BLaER1 treated with 17β-estradiol and CSF1 and Interleukin-3, amounts not matched to agents 10 nM and 100 nM (cell line): ENCODE measurements around the gene SNX32.
"Not testable (repeated sequence)": the region's sequence is repeated elsewhere in the genome, so short reads cannot be mapped to it uniquely, and the experiment has no call there.

ENCODE experiments used
- H3K27ac ChIP-seq, 11 experiments: shearing (Covaris generic); formaldehyde crosslinking; 2 replicates each; pipeline ENCODE4 v1.8.1; 2022
- H3K27me3 ChIP-seq, 11 experiments: shearing (Covaris generic); formaldehyde crosslinking; 2 replicates each; pipeline ENCODE4 v1.8.1; 2022
- H3K36me3 ChIP-seq, 11 experiments: shearing (Covaris generic); formaldehyde crosslinking; 2 replicates each; pipeline ENCODE4 v1.8.1; 2022
- H3K4me1 ChIP-seq, 10 experiments: shearing (Covaris generic); formaldehyde crosslinking; 2 replicates each; pipeline ENCODE4 v1.8.1; 2022
- H3K4me2 ChIP-seq, 11 experiments: shearing (Covaris generic); formaldehyde crosslinking; 2 replicates each; pipeline ENCODE4 v1.8.1; 2022
- H3K4me3 ChIP-seq, 10 experiments: shearing (Covaris generic); formaldehyde crosslinking; 2 replicates each; pipeline ENCODE4 v1.8.1; 2022
- H3K9ac ChIP-seq, 11 experiments: shearing (Covaris generic); formaldehyde crosslinking; 2 replicates each; pipeline ENCODE4 v1.8.1; 2022
- H3K9me3 ChIP-seq, 11 experiments: shearing (Covaris generic); formaldehyde crosslinking; replicated peaks in 1 of 11; 2 replicates each; pipeline ENCODE4 v1.8.1; 2022
- H4K20me1 ChIP-seq, 11 experiments: shearing (Covaris generic); formaldehyde crosslinking; 2 replicates each; pipeline ENCODE4 v1.8.1; 2022
- Cebpa-rat ChIP-seq, 11 experiments: shearing (Covaris generic); IDR thresholded peaks; 2 replicates each; pipeline ENCODE4 v1.8.1; 2022

SNX32 gene

DNA sequence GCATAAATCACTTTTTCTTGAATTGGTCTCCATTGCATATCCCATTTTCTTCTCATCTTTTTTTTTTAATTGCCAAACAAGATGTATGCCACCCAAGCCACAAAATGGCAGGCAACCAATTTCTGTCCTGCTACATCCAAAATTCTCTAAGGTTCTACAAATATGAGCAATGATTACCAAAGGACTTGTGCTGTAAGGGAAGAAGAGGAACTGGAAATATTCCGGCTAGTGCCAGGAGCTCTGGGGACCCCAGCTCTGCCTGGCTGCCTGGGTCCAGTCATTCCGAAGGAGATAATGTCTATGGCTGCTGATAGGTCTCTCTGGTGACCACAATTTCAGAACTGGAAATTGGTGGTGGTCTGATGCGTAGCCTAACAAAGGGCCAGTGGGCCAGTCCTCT lies 17.1 kb upstream of the SNX32 start:
- no peak for TF ChIP-seq Cebpa-rat (IDR thresholded peaks at IDR 0.05)
- Histone ChIP-seq H3K4me2 (peak overlapping the region in 9 of 11 experiments; percentile 91 to 98 (median 95); a peak in 13 of 22 replicates), H3K36me3 (0 out of 22 replicates have a peak, but pooled peaks cover 0 to 3% (median 0%) of the 10 kb centered on the region in 11 experiments), H3K27me3 (peaks cover 0 to 12% (median 0%) of the 10 kb centered on the region in 11 experiments; a peak in 6 of 22 replicates), H3K4me1 (peaks cover 46 to 75% (median 60%) of the 10 kb centered on the region in 10 experiments), H3K4me3 (peak overlapping the region in 2 of 10 experiments; percentile 81 to 91; a peak in 4 of 20 replicates), H3K27ac (no peak overlapping the region), H3K9me3 (no peaks in the 10 kb centered on the region), H3K9ac (peak overlapping the region in 1 of 11 experiments; percentile 84; a peak in 1 of 22 replicates), H4K20me1 (peaks cover 0 to 33% (median 0%) of the 10 kb centered on the region in 11 experiments; a peak in 2 of 22 replicates)

GRCh38 chr11:65817312-65817834 lies 16.4 kb upstream of the SNX32 start:
- Histone ChIP-seq H3K9me3 (no peaks in the 10 kb centered on the region), H3K9ac (peak overlapping the region; percentile 53 to 92 (median 79)), H4K20me1 (peaks cover 0 to 27% (median 0%) of the 10 kb centered on the region in 11 experiments; a peak in 2 of 22 replicates), H3K4me1 (peaks cover 45 to 68% (median 58%) of the 10 kb centered on the region in 10 experiments), H3K36me3 (0 out of 22 replicates have a peak, but pooled peaks cover 0 to 3% (median 0%) of the 10 kb centered on the region in 11 experiments), H3K27ac (peak overlapping the region in 9 of 11 experiments; percentile 51 to 76 (median 68); a peak in 16 of 22 replicates), H3K27me3 (peaks cover 0 to 12% (median 0%) of the 10 kb centered on the region in 11 experiments; a peak in 6 of 22 replicates), H3K4me3 (peak overlapping the region; percentile 60 to 91 (median 68)), H3K4me2 (peak overlapping the region; percentile 89 to 98 (median 94))
- TF ChIP-seq Cebpa-rat (IDR thresholded peaks at IDR 0.05) = no peak

DNA sequence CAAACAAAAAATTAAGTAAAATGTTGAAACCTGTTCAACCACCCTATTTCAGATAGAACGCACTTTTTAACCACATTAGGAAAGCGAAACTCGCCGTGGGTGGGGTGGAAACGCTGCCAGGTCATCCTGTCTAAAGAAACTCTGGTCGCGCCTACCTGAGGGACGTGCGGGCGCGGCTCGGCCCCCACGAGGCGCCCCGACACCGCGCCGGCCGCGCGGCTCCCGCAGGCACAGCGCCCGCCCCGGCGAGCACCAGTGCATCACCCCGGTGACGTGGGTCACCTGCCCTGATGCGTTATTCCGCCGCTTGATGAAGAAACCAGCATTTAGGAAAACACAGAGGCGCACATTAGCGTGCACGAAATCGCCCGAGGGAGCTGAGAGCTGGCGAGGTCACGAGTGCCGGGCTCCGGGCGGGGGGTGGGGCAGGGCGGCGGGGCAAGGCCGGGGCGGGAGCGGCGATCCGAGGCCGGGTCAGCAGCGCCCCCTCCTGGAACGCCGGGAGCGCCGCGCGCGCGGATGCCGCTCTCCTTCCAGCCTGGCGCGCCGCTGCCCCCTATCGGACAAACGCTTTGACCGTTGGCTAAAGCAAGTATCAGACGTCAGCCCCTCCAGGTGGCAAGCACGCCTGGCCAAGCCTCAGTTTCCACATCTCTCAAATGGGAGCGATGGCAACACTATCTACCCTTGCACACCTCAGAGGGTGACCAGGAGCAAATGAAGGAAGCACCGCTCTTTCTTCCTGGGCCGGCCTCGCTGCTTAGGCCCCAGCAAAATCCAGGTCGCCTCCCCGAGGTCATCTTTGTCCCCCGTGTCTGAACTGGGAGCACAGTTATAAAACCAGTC lies 15.7 kb upstream of the SNX32 start:
- Histone ChIP-seq H3K9ac (peak overlapping the region; percentile 53 to 92 (median 79)), H4K20me1 (peaks cover 0 to 21% (median 0%) of the 10 kb centered on the region in 11 experiments; a peak in 2 of 22 replicates), H3K36me3 (0 out of 22 replicates have a peak, but pooled peaks cover 0 to 3% (median 0%) of the 10 kb centered on the region in 11 experiments), H3K27ac (peak overlapping the region; percentile 32 to 76 (median 64); a peak in 20 of 22 replicates), H3K4me1 (peaks cover 40 to 65% (median 59%) of the 10 kb centered on the region in 10 experiments), H3K27me3 (peaks cover 0 to 12% (median 0%) of the 10 kb centered on the region in 11 experiments; a peak in 5 of 22 replicates), H3K4me3 (peak overlapping the region; percentile 60 to 91 (median 68)), H3K4me2 (peak overlapping the region; percentile 89 to 98 (median 94)), H3K9me3 (no peaks in the 10 kb centered on the region)
- no peak for TF ChIP-seq Cebpa-rat (IDR thresholded peaks at IDR 0.05)

DNA sequence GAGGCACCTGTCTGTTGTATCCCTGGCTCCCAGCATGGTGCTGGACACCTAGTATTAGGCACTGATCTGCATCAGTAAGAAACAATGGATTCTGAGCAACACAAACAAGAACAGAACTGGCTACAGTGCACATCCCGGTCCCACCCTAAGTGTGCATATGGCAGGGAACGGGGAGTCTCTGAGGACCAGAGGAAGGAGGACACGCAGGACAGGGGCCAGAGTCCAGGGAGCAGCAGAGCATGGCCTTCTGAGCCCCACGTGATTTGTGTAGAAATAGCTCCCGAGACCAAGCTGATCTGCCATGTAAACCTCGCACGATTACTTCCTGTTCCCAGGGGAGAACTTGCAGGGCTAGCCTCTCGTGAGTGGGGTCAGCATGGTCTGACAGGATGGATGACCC lies 12.7 kb upstream of the SNX32 start:
- no peak overlapping the region for H3K4me3 ChIP-seq
- TF ChIP-seq Cebpa-rat (IDR thresholded peaks at IDR 0.05) = no peak
- H3K4me2 ChIP-seq = peak overlapping the region; percentile 47 to 81 (median 71)
- H3K27me3 ChIP-seq = peaks cover 0 to 12% (median 0%) of the 10 kb centered on the region in 11 experiments; a peak in 5 of 22 replicates
- no peaks in the 10 kb centered on the region for H3K36me3 ChIP-seq
- H3K27ac ChIP-seq = no peak overlapping the region
- no peaks in the 10 kb centered on the region for H4K20me1 ChIP-seq
- H3K4me1 ChIP-seq = peaks cover 28 to 51% (median 41%) of the 10 kb centered on the region in 10 experiments
- no peaks in the 10 kb centered on the region for H3K9me3 ChIP-seq
- H3K9ac ChIP-seq = peak overlapping the region in 2 of 11 experiments; percentile 8 to 58; a peak in 1 of 22 replicates

DNA sequence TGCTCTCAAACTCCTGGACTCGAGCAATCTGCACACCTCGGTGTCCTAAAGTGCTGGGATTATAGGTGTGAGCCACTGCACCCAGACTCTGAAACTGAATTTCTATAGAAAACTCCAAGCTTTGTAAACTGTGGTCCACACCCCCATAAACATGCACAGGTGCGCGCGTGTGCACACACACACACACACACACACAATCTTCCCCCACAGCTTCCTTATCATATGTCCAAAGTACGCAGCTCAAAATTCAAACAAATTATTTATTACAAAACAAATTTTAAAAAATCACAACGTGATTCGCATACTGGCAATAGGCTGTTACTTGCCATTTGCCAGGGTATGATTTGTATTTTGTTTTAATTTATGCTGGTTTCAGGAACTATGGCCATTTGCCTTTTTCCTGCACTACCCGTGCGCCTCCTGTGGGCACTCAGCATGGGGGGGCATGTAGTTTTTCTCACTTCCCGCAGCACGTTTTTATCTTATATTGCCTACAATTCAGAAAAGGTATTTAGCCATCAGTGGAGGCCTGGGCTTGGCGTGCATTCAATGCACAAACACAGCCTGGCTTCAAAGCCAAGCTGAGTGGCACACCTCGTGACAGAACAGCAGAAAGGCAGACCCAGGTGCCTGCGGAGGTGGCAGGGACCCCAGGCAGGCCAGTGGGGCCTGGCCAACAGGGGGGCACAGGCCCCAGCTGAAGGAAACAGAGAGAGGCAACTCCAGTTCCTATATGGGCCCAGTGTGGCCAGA lies 10.8 kb upstream of the SNX32 start:
- no peak for TF ChIP-seq Cebpa-rat (IDR thresholded peaks at IDR 0.05)

GRCh38 chr11:65826984-65827735 lies 6.6 kb upstream of the SNX32 start:
- no peaks in the 10 kb centered on the region for H3K27me3 ChIP-seq
- no peak for TF ChIP-seq Cebpa-rat (IDR thresholded peaks at IDR 0.05)
- no peak overlapping the region for H3K27ac ChIP-seq
- H3K36me3 ChIP-seq = no peaks in the 10 kb centered on the region
- H3K4me1 ChIP-seq = peaks cover 13 to 25% (median 20%) of the 10 kb centered on the region in 10 experiments
- no peak overlapping the region for H3K9ac ChIP-seq
- H3K9me3 ChIP-seq = no peaks in the 10 kb centered on the region
- no peak overlapping the region for H3K4me3 ChIP-seq
- H4K20me1 ChIP-seq = no peaks in the 10 kb centered on the region
- no peak overlapping the region for H3K4me2 ChIP-seq

More for the DNA sequence above, 10.8 kb upstream of the SNX32 start:
- H3K27ac ChIP-seq = no peak overlapping the region
- peak overlapping the region in 5 of 11 experiments; percentile 9 to 80 (median 35); a peak in 4 of 22 replicates for H3K4me2 ChIP-seq
- no peaks in the 10 kb centered on the region for H3K36me3 ChIP-seq
- H3K4me3 ChIP-seq = no peak overlapping the region
- H3K4me1 ChIP-seq = peaks cover 24 to 42% (median 34%) of the 10 kb centered on the region in 10 experiments
- no peaks in the 10 kb centered on the region for H3K9me3 ChIP-seq
- no peak overlapping the region; a peak in 1 of 22 replicates for H3K9ac ChIP-seq
- no peaks in the 10 kb centered on the region for H4K20me1 ChIP-seq
- no peaks in the 10 kb centered on the region for H3K27me3 ChIP-seq

GRCh38 chr11:65829459-65829858 lies 4.3 kb upstream of the SNX32 start:
- H3K9me3 ChIP-seq = no peaks in the 10 kb centered on the region
- TF ChIP-seq Cebpa-rat (IDR thresholded peaks at IDR 0.05) = no peak
- H3K9ac ChIP-seq = no peak overlapping the region

GRCh38 chr11:65832231-65832630 lies 1.5 kb upstream of the SNX32 start:
- not testable (repeated sequence) for H3K9ac ChIP-seq, H4K20me1 ChIP-seq, H3K27me3 ChIP-seq, H3K27ac ChIP-seq, H3K4me3 ChIP-seq
- Histone ChIP-seq H3K4me2 (peak overlapping the region; percentile 83 to 99 (median 92); a peak in 19 of 22 replicates), H3K9me3 (peaks cover 0 to 15% (median 11%) of the 10 kb centered on the region in 11 experiments; a peak in 13 of 22 replicates), H3K36me3 (peaks cover 0 to 15% (median 7%) of the 10 kb centered on the region in 11 experiments; a peak in 7 of 22 replicates), H3K4me1 (peaks cover 30 to 43% (median 36%) of the 10 kb centered on the region in 10 experiments)

More at GRCh38 chr11:65829459-65829858, 4.3 kb upstream of the SNX32 start:
- peaks cover 21 to 33% (median 28%) of the 10 kb centered on the region in 10 experiments for H3K4me1 ChIP-seq
- no peaks in the 10 kb centered on the region for H3K27me3 ChIP-seq
- H3K36me3 ChIP-seq = no peaks in the 10 kb centered on the region
- no peak overlapping the region for H3K4me3 ChIP-seq
- no peaks in the 10 kb centered on the region for H4K20me1 ChIP-seq
- no peak overlapping the region for H3K4me2 ChIP-seq
- H3K27ac ChIP-seq = no peak overlapping the region
